DMS114 treated with DMSO at 0.1 percent for 48 hours (cell line): ENCODE measurements around the gene ZFP28.

Source experiments
- DNase-seq: peaks from one replicate; lab custom pipeline; 2025; ENCODE audit not compliant: unreplicated experiment; lab: John Stamatoyannopoulos, UW

ZFP28 gene

DNA sequence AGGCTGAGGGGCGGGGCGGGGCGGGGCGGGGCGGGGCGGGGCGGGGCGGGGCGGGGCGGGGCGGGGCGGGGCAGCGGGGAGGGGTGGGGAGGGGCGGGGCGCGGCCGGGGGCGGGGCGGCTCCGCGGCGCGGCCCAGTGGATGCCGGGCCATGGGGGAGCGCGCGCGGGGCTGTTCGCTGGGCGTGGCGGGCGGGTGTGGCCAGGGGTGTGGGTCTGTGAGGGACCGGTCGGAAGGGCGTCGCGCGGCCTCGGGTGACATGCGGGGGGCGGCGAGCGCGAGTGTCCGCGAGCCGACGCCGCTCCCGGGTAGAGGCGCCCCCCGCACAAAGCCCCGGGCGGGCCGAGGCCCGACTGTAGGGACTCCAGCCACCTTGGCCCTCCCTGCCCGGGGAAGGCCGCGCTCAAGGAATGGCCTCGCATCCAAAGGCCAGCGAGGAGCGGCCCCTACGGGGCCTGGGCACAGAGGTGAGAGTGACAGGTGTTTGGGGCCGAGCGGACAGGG is at the start of gene ZFP28:
ZFP28 (plus strand) TSS at position 188 of the 503 bp plus-strand sequence; CDS start at position 259, 71 bp downstream.
- peak; percentile 60 for DNase-seq

DNA sequence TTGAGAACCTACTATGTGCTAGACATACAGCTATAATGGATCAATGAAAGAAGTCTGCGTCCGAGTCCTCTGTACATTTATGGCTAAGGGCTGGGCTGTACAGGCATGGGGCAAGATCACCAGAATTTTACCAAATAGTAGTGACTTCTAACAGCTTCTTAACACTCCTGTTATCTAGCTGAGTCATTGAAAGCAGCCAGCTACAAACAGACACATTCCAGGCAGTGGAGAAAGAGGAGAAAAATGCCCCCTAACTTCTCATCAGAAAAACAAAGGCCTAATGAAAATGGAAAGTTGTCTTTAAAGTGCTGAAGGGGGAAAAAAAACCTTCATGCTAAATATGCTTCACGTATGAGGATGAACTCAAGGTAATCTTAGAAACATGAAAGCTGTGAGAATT is 47.3 kb upstream of the ZFP28 start:
- no peak for DNase-seq

DNA sequence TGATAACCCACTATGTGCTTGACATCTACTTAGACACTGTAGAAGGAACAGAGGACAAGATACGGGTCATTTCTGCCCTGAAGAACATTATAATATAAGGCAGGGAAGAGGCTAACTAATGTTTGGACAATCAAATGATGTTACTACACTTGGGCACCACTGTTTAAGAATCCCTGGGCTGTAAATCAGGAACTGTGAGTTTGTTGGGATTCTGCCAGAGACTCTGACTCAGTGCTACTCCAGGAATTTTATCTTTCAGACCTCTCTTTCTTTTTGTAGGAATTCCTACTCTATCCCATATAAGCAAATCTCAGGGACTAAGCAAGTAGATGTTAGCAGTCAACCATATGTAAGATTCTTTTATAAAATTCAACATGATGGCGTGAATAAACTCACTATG is 34.2 kb upstream of the ZFP28 start:
- no peak for DNase-seq

DNA sequence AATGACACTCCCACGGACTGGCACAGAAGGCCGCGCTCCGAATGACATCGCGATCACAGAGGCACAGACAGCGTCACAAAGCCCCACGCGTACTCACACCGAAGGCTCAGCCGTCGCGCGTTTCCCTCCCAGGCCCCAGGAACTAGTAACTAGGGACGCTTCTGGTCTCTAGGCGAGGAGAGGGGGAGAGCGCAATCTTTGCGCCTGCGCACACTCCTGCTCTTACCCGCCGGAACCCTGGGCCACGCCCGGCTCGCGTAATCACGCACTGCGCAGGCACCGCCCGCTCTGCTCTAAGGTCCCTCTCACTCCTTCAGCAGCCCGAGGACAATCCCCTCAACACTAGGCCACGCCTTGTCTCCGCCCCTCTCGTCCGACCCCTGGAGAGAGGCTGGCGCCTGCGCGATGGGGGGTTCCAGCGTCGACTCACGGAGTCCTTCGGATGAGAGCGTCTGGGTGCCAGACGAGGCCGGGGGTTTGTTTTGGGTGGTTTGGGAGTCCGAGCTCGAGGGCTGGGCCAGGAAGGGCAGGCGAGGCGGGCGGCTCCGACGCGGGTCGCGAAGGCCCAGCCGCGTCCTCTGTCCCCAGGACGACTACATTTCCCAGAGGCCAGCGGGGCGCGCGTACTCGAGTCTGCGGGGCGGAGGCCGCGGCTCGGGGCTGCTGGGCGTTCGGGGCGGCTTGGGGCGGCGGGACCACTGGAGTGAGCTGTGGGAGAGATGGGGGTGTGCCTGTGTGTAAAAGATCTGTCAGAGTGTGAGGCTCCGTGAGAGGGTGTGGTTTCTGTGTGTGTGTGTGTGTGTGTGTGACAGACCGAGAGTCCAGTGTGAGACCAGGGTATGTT is 31.1 kb upstream of the ZFP28 start, which contains the start of gene ZNF471:
ZNF471 (plus strand) TSS at position 410 of the 844 bp plus-strand sequence. CDS start 3,717 bp downstream, outside the sequence.
- peak; percentile 98 for DNase-seq

DNA sequence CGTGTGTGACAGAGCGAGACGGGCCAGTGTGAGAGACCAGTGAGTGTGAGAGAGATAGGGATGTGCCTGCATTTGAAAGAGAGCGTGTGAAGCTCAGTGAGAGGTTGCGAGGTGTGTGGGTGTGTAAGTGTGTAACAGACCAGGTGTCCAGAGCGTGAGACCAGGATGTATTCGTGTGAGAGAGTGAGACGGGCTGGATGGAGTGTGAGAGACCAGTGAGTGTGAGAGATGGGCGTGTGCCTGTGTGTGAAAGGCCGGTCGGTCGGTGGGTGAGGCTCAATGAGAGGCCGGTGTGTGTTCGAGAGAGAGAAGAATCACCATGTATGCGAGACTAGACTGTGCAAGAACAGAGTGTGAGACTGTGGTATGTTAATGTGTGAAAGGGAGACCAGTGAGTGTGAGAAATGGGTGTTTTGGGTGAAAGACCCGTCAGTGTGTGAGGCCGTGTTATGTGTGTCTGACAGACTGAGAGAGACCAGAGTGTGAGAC is 30.4 kb upstream of the ZFP28 start:
- DNase-seq, result no peak

DNA sequence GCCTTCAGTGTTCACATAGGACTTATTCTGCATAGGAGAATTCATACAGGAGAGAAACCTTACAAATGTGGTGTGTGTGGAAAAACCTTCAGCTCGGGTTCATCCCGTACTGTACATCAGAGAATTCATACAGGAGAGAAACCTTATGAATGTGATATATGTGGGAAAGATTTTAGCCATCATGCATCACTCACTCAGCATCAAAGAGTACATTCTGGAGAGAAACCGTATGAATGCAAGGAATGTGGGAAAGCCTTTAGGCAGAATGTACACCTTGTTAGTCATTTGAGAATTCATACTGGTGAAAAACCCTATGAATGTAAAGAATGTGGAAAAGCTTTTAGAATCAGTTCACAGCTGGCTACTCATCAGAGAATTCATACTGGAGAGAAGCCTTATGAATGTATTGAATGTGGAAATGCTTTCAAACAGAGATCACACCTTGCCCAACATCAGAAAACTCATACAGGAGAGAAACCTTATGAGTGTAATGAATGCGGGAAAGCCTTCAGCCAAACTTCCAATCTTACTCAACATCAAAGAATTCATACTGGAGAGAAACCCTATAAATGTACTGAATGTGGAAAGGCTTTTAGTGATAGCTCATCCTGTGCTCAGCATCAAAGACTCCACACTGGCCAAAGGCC is 13.4 kb upstream of the ZFP28 start:
- no peak for DNase-seq

DNA sequence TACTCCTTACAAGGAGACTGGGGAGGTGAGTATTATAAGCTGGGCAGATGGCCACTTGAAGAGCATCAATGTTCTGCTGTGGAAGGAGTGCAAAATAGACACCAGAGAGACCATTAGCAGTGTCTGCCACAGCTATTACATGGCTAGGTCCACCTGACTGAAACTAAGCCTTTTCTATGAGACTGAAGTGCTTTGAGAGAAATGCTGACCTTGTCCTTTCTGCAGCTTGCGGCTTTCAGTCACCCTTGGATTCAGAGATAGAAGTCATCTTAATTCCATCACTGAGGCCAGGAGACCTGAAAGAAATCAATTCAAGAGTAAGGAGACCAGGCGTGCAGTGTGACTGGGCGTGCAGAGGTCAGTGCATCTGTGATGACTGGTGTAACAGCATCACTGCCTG is 1.3 kb upstream of the ZFP28 start:
- no peak for DNase-seq

DNA sequence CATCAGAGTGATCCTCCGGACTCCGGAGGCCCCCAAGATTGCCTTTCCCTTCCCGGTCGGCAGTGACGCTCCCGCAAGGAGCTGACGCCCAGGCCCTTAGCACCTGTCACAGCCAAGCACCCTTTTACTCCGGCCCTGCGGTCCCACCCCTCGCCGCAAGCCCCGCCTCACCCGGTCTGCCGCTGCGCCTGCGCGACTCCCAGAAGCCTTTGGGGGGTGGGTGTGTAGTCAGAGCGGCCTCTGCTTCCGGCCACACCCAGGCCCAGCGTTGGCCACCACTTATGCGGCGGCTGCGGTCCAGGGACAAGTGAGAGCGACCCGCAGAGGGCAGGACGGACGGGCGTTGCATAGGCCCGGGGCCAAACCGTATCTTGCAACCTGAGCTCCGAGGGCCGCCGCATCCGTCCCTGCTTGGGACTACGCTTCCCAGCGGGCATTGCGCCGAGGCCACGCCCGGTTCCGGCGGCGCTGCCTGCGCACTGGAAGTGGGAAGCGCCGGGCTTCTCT is 441 bp upstream of the ZFP28 start:
- peak; percentile 88 for DNase-seq

DNA sequence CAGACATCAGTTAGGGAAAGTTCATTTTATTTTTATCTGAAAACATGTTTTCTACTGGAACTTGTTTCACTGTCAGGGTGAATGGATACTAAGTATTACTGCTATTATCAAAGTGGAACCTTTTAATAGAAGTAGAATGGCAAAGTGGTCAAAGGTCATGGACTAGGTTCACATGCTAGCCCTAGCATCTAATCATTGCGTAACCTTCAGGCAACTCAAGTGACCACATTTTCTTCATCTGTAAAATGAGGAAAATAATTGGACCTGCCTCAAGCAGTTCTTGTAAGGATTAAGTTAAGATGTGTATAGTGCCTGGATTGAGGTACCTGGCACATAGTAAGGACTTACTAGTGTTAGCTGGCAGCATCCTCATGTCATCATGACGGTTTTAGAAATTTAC is 5.0 kb downstream of the ZFP28 start:
- DNase-seq, result no peak

DNA sequence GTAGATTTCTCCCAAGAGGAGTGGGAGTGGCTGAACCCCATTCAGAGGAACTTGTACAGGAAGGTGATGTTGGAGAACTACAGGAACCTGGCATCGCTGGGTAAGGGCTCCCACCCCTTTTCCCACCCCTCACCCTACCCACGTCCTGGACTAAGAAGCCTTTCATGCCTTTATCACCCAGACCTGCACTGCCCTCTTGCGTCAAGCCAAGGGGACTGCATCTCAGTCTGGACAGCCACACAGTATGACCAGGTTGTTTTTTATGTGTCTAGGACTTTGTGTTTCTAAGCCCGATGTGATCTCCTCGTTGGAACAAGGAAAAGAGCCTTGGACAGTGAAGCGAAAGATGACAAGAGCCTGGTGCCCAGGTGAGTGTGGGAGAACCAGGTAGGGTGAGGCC is 8.8 kb downstream of the ZFP28 start:
- DNase-seq, result no peak

DNA sequence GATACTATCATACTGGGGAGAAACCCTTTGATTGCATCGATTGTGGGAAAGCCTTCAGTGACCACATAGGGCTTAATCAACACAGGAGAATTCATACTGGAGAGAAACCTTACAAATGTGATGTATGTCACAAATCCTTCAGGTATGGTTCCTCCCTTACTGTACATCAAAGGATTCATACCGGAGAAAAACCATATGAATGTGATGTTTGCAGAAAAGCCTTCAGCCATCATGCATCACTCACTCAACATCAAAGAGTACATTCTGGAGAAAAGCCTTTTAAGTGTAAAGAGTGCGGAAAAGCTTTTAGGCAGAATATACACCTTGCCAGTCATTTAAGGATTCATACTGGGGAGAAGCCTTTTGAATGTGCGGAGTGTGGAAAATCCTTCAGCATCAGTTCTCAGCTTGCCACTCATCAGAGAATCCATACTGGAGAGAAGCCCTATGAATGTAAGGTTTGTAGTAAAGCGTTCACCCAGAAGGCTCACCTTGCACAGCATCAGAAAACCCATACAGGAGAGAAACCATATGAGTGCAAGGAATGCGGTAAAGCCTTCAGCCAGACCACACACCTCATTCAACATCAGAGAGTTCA is 15.6 kb downstream of the ZFP28 start:
- no peak for DNase-seq

DNA sequence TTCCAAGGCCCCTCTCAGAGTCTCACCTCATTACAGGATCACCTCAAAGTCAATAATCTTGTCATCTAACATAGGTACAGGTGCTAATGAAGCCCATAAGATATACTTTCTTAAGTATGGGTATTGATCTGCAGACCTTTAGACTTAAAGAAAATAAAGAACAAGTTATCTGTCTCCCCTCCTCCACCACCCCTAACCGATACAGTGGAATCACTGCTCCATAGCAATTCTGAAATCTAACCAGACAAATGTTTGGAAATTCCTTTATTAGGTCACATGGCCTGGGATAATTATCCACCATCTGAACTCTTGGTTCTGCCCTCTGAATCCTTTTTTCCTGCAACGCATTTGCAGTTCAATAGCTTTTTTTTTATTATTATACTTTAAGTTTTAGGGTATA is 24.0 kb downstream of the ZFP28 start:
- no peak for DNase-seq

DNA sequence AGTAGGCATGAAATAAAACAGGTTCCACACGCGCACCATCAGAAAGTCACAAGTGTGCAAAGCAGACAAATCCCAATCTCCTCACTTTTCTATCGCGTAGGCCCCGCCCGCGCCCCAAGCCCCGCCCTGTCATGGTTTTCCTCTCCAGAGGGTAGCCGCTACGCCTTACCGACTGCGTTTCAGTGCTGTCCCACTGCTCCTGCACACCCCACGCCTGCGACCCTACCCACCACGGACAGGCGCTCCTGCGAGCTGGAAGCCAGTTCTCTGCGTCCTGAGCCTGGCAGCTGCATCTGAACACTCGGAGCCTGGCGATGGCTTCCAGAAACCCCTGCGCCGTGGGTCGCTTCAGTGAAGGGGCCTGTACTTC is 28.1 kb downstream of the ZFP28 start:
- DNase-seq, result peak; percentile 49

DNA sequence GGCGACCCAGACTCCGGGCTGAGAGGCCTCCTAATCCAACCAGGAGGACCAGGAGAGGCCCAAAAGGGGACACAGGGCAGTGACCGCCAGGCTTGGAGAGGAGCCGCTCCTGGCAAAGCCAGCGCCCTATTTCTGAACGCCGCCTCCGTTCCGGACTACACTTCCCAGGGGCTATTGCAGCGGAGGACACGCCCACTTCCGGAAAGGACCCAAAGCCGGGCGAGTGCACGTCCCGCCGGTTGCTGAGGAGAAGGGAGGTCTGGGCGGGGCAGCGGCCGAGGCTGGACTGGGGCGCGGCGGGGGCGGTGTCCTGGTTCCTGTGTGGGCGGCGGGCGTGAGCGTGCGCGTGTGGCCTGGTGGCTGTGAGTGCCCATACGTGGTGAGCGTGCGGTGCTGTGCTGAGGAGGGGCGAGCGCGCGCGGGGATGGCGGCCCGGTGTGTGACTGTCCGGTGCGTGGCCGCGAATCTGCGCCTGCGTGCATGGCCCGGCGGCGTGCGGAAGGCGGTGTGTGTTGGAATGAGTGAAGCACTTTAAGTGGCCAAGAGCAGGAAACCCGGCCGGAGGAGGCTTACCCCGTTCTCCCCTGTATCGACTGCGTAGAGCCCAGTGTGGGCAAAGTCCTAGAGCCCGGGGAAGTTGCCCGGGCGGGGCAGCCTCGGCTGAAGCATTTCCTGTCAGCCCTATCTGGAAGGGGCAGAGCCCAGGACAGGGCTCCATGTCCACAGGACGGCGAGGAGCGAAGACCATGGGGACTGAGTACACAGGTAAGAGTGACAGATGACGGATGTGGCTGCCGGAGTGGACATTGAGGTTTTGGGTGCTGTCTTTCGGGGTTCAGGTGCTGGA is 28.7 kb downstream of the ZFP28 start, which contains the start of gene ZNF470:
ZNF470 (plus strand) TSS at position 195 of the 847 bp plus-strand sequence. CDS start 2,844 bp downstream, outside the sequence.
- peak; percentile 91 for DNase-seq

DNA sequence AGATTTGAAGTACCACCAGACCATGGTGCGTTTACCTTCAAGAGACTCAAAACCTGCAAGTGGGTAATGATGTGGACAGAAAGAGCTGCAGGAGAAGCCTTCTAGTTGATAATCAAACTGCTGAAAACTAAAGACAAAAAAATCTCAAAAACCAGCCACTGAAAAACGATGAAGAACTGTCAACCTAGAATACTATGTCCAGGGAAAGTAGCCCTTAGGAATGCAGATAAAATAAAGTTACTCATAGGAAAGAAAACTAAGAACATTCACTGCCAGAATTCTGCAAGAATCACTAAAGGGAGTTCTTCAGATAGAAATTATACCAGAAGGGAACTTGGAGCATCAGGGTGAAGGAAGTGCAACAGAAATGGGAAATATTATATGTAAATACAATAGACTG is 33.8 kb downstream of the ZFP28 start:
- DNase-seq, result no peak

DNA sequence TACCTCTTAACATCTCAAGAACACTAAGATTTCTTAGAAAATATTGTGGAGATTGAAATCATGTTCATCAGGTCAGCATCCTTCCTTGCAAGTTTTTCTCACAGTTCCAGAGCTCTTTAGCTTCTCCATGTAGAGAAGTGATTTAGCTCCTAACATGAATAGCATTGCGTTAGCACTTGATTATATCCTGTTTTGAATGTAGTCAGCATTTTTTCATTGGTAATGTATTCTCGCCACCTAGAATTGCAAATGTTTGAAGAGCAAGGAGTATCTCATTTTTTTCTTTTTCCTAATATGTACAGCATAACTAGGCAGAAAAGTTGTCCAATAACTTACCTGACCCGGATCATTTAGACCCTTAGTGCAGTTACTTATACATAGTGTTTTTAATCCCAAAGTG is 35.2 kb downstream of the ZFP28 start:
- DNase-seq, result no peak

DNA sequence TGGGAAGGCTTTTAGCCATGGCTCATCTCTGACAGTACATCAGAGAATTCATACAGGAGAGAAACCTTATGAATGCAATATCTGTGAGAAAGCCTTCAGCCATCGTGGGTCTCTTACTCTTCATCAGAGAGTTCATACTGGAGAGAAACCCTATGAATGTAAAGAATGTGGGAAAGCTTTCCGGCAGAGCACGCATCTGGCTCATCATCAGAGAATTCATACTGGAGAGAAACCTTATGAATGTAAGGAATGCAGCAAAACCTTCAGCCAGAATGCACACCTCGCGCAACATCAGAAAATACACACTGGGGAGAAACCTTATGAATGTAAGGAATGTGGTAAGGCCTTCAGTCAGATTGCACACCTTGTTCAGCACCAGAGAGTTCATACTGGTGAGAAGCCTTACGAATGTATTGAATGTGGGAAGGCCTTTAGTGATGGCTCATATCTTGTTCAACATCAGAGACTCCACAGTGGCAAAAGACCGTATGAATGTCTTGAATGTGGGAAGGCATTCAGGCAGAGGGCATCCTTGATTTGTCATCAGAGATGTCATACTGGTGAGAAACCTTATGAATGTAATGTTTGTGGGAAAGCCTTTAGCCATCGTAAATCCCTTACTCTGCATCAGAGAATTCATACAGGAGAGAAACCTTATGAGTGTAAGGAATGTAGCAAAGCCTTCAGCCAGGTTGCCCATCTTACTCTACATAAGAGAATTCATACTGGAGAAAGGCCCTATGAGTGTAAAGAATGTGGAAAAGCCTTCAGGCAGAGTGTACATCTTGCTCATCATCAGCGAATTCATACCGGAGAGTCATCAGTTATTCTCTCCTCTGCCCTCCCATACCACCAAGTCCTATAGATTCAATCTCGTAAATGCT is 39.2 kb downstream of the ZFP28 start:
- no peak for DNase-seq

DNA sequence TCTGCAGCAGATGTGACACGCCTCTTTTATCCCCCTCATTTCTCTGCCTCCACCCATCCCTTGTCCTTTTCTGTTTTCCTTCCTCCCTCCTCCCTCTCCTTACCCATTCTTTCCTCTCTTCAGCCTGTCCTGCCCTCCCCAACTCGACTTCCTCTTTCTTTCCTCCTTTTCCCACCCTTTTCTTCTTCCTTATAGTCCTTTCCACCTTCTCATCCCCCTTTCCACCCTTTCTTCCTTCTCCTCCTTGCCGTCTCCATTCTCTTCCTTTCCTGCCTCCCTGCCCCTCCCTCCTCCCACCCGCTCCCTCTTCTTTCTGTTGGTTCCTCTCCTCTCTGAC is 55.7 kb downstream of the ZFP28 start:
- DNase-seq, result no peak

DNA sequence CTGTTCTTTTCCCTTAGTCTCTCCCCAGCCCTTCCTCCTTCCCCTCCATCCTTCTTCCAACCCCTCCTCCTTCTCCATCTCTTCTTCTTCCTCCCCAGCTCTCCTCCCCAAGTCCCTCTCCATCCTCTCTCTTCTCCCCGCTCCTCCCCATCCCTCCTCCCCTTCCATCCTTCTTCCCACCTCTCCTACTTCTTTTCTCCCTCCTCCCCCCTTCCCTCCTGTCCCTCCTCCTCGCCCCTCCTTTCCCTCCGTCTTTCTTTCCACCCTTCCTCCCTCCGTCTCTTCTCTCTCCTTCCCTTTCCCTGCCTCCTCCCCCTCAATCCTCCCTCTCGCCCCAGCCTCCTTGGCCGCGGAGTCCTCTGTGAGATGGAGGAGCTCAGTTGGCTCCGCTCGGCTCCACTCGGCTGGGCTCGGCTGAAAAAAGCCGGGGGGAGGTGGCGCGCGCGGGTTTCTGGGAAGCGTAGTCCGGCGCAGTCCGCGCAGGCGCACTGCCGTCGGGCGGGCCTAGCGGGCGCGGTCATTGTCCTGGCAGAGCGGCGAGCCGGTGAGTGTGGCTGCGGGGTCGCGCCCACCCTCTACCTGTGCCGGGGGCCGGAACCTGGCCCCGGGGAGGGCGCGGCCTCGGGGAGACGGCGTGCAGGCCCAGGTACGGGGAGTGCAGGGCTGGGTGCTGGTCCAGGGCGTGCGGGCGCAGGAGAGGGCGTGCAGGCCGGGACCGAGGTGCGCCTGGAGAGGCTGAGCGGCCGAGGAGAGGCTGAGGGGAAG is 56.2 kb downstream of the ZFP28 start, which contains the start of gene ZNF71:
ZNF71 (plus strand) TSS at position 520 of the 765 bp plus-strand sequence. CDS start 6,257 bp downstream, outside the sequence.
- DNase-seq, result peak; percentile 78
